T47D (cell line): ENCODE measurements around the gene CCNQ.

Source experiments
- DNase-seq, 2 experiments: peaks; one replicate each; pipeline versions ENCODE4 v3.0.0 to v3.0.0-alpha.2; 2011 to 2012; ENCODE audit warnings: low read depth in 1 of 2, low spot score in 1 of 2
- JUND ChIP-seq: IDR thresholded peaks from 2 replicates; pipeline ENCODE4 v1.6.1; 2012; ENCODE audit warnings: low read depth
- in situ Hi-C: cut with HindIII; loops from 2 replicates; pipeline ENCODE4 v1.10.0; 2016; ENCODE audit warnings: low sequenced_read_pairs, low pct_unique_long_range_greater_than_20kb

Gene CCNQ

GRCh38 chrX:153593811-153594500 lies 5.0 kb downstream of the CCNQ start:
- in situ Hi-C loops = no loop called here
- TF ChIP-seq JUND = no peak
- no peak for DNase-seq

- in situ Hi-C loops = no loop called here
- no peak for DNase-seq
- TF ChIP-seq JUND = no peak
These were observed 5.8 kb downstream of the CCNQ start for GRCh38 chrX:153592966-153593688.

GRCh38 chrX:153592091-153592833 lies 6.7 kb downstream of the CCNQ start:
- in situ Hi-C loops = no loop called here
- no peak for TF ChIP-seq JUND
- DNase-seq = no peak

- no peak for DNase-seq
- TF ChIP-seq JUND = no peak
- in situ Hi-C loops = no loop called here
These were observed 7.7 kb downstream of the CCNQ start for GRCh38 chrX:153590961-153591956.

GRCh38 chrX:153588782-153589446 lies 10.0 kb downstream of the CCNQ start:
- DNase-seq = no peak
- in situ Hi-C loops = no loop called here
- no peak for TF ChIP-seq JUND

- DNase-seq = peak in 1 of 2 experiments; percentile 55
- no peak for TF ChIP-seq JUND
- in situ Hi-C loops = no loop called here
These were observed 10.7 kb downstream of the CCNQ start for GRCh38 chrX:153588021-153588781.

GRCh38 chrX:153587342-153587741 lies 11.6 kb downstream of the CCNQ start:
- no peak for TF ChIP-seq JUND
- in situ Hi-C loops = no loop called here
- DNase-seq = no peak

- TF ChIP-seq JUND = no peak
- in situ Hi-C loops = no loop called here
- no peak for DNase-seq
These were observed 13.1 kb downstream of the CCNQ start for GRCh38 chrX:153585827-153586226.

GRCh38 chrX:153583433-153583832 lies 15.5 kb downstream of the CCNQ start:
- in situ Hi-C loops = no loop called here
- DNase-seq = no peak
- no peak for TF ChIP-seq JUND

GRCh38 chrX:153582896-153583295 lies 16.0 kb downstream of the CCNQ start:
- no peak for DNase-seq
- no peak for TF ChIP-seq JUND
- in situ Hi-C loops = no loop called here

- no peak for TF ChIP-seq JUND
- DNase-seq = no peak
- in situ Hi-C loops = no loop called here
These were observed 18.1 kb downstream of the CCNQ start for GRCh38 chrX:153580700-153581386.
